Measurements from ENCODE around the gene HPSE2.

- TF ChIP-seq, protein P1, sequence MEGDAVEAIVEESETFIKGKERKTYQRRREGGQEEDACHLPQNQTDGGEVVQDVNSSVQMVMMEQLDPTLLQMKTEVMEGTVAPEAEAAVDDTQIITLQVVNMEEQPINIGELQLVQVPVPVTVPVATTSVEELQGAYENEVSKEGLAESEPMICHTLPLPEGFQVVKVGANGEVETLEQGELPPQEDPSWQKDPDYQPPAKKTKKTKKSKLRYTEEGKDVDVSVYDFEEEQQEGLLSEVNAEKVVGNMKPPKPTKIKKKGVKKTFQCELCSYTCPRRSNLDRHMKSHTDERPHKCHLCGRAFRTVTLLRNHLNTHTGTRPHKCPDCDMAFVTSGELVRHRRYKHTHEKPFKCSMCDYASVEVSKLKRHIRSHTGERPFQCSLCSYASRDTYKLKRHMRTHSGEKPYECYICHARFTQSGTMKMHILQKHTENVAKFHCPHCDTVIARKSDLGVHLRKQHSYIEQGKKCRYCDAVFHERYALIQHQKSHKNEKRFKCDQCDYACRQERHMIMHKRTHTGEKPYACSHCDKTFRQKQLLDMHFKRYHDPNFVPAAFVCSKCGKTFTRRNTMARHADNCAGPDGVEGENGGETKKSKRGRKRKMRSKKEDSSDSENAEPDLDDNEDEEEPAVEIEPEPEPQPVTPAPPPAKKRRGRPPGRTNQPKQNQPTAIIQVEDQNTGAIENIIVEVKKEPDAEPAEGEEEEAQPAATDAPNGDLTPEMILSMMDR (IDR thresholded peaks at IDR 0.05), result no peak
- TF ChIP-seq EP300 (IDR thresholded peaks at IDR 0.05) (no peak), POLR2A (IDR thresholded peaks at IDR 0.05) (no peak)
Observed at GRCh38 chr10:98589007-98589406, 646.6 kb downstream of the HPSE2 start.
